Neural progenitor cell (in vitro differentiated cells): ENCODE data around the gene PATJ.

ENCODE experiments used
- EZH2 ChIP-seq: fragments of 200-600 bp; sonication (generic); IDR thresholded peaks from 2 replicates; pipeline ENCODE4 v1.6.1; 2017; ENCODE audit warnings: antibody characterized with exemption, mild to moderate bottlenecking, moderate library complexity
- TF ChIP-seq, protein P1 (sequence below): fragments of 200-600 bp; sonication (generic); IDR thresholded peaks from 2 replicates; pipeline ENCODE4 v1.5.1; 2017; ENCODE audit warnings: antibody characterized with exemption, mild to moderate bottlenecking

DNA sequence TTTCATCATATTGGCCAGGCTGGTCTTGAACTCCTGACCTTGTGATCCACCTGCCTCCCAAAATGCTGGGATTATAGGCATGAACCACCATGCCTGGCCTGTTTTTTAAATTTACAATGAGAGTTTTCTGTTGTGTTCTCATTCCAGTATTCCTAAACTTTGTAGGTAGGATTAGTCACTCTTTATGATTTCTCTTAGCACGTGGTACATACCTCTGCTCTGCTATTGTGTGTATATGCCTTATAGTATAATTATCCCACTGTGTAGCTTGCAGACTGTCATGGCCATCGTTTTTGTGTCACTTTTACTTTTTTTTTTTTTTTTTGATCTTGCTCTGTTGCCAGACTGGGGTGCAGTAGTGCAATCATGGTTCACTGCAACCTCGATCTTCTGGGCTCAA, 14.5 kb downstream of the PATJ start:
- TF ChIP-seq, protein P1, sequence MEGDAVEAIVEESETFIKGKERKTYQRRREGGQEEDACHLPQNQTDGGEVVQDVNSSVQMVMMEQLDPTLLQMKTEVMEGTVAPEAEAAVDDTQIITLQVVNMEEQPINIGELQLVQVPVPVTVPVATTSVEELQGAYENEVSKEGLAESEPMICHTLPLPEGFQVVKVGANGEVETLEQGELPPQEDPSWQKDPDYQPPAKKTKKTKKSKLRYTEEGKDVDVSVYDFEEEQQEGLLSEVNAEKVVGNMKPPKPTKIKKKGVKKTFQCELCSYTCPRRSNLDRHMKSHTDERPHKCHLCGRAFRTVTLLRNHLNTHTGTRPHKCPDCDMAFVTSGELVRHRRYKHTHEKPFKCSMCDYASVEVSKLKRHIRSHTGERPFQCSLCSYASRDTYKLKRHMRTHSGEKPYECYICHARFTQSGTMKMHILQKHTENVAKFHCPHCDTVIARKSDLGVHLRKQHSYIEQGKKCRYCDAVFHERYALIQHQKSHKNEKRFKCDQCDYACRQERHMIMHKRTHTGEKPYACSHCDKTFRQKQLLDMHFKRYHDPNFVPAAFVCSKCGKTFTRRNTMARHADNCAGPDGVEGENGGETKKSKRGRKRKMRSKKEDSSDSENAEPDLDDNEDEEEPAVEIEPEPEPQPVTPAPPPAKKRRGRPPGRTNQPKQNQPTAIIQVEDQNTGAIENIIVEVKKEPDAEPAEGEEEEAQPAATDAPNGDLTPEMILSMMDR: no peak
- TF ChIP-seq EZH2: no peak
